Loucy (cell line): ENCODE measurements around the gene VCAM1.

Experiments
- CTCF ChIP-seq: fragments of 200-600 bp; sonication (generic); conservative IDR thresholded peaks from 2 replicates; pipeline ENCODE4 v1.5.1; 2014; ENCODE audit warnings: mild to moderate bottlenecking, antibody characterized with exemption, low read length
- EZH2phosphoT487 ChIP-seq: fragments of 200-600 bp; IDR thresholded peaks from 2 replicates; pipeline ENCODE4 v1.6.1; 2018; ENCODE audit warnings: antibody characterized with exemption, mild to moderate bottlenecking, moderate library complexity, borderline replicate concordance

- TF ChIP-seq CTCF = no peak
- no peak for TF ChIP-seq EZH2phosphoT487
Observed at GRCh38 chr1:100730130-100730529, 10.6 kb downstream of the VCAM1 start.
